Forelimb muscle (tissue), 1 donor: Measurements from ENCODE around the gene DNASE1L2. TPM values are rescaled to one million over a fixed set of nuclear protein-coding genes. Genes with fewer than 3 reads are reported as not detected.
"Not testable (repeated sequence)": the region's sequence is repeated elsewhere in the genome, so short reads cannot be mapped to it uniquely, and the experiment has no call there.

Source experiments
- DNase-seq: peaks from one replicate; pipeline ENCODE4 v3.0.0-alpha.2; 2013; ENCODE audit warnings: low read depth
- polyA plus RNA-seq: library from polyadenylated mRNA; unstranded; fragments of 120-200 nt; gene quantifications from one replicate; pipeline ENCODE4 v1.2.1, GENCODE V29; 2013; ENCODE audit not compliant: insufficient read length

DNASE1L2 gene
- polyA plus RNA-seq = 1.1 TPM

- DNase-seq = no peak
These were observed at the start of gene DNASE1L2 for GRCh38 chr16:2236337-2237101. DNASE1L2 (plus strand) TSS chr16:2236444; CDS start chr16:2236817, 373 bp downstream.

GRCh38 chr16:2186505-2186904 is 49.7 kb upstream of the DNASE1L2 start:
- DNase-seq = no peak

GRCh38 chr16:2187212-2187611 is 49.0 kb upstream of the DNASE1L2 start:
- DNase-seq = no peak

- DNase-seq = no peak
These were observed 47.8 kb upstream of the DNASE1L2 start for GRCh38 chr16:2188395-2188794.

GRCh38 chr16:2189252-2189893 is 46.9 kb upstream of the DNASE1L2 start:
- no peak for DNase-seq

- no peak for DNase-seq
These were observed 46.1 kb upstream of the DNASE1L2 start for GRCh38 chr16:2190002-2190658.

GRCh38 chr16:2190659-2191445 is 45.4 kb upstream of the DNASE1L2 start:
- no peak for DNase-seq

- no peak for DNase-seq
These were observed 44.9 kb upstream of the DNASE1L2 start for GRCh38 chr16:2191446-2191706.

GRCh38 chr16:2194166-2194834 is 41.9 kb upstream of the DNASE1L2 start:
- no peak for DNase-seq

- DNase-seq = no peak
These were observed 41.4 kb upstream of the DNASE1L2 start for GRCh38 chr16:2194852-2195321.

- DNase-seq = no peak
These were observed 40.7 kb upstream of the DNASE1L2 start for GRCh38 chr16:2195322-2196161.

GRCh38 chr16:2196162-2196980 is 39.9 kb upstream of the DNASE1L2 start, which contains the start of gene CASKIN1:
CASKIN1 (minus strand) TSS chr16:2196605; CDS start chr16:2196432, 173 bp downstream.
- DNase-seq = no peak

GRCh38 chr16:2196981-2197511 is 39.2 kb upstream of the DNASE1L2 start:
- no peak for DNase-seq

GRCh38 chr16:2197765-2198164 is 38.5 kb upstream of the DNASE1L2 start:
- no peak for DNase-seq

GRCh38 chr16:2198283-2198682 is 38.0 kb upstream of the DNASE1L2 start:
- DNase-seq = no peak

- DNase-seq = no peak
These were observed 37.1 kb upstream of the DNASE1L2 start for GRCh38 chr16:2199095-2199494.

- DNase-seq = no peak
These were observed 36.6 kb upstream of the DNASE1L2 start for GRCh38 chr16:2199621-2200139.

- no peak for DNase-seq
These were observed 35.9 kb upstream of the DNASE1L2 start for GRCh38 chr16:2200313-2200712.

GRCh38 chr16:2203119-2203688 is 33.0 kb upstream of the DNASE1L2 start:
- DNase-seq = not testable (repeated sequence)
